Lower lobe of right lung (tissue), 2 donors: ENCODE data around the gene MRC1. TPM values are rescaled to one million over a fixed set of nuclear protein-coding genes. Genes with fewer than 3 reads are reported as not detected.

ENCODE experiments used
- ATAC-seq, 2 donors: fragments of 200-7000 bp; cut with Tn5 transposase; one replicate each; pipeline ENCODE4 v1.9.1; 2020 to 2022; ENCODE audit warnings: mild to moderate bottlenecking in 2 of 2, moderate library complexity in 2 of 2
- DNase-seq: peaks from one replicate; pipeline ENCODE4 v3.0.0-alpha.2; 2020
- H3K27ac ChIP-seq: fragments of 200-600 bp; one replicate; pipeline ENCODE4 v1.8.0; 2022
- H3K27me3 ChIP-seq: fragments of 200-600 bp; one replicate; pipeline ENCODE4 v1.8.0; 2022; ENCODE audit warnings: low read depth
- H3K36me3 ChIP-seq: fragments of 200-600 bp; one replicate; pipeline ENCODE4 v1.8.0; 2022; ENCODE audit warnings: mild to moderate bottlenecking
- H3K4me1 ChIP-seq: fragments of 200-600 bp; one replicate; pipeline ENCODE4 v1.8.0; 2022
- H3K4me3 ChIP-seq: fragments of 200-600 bp; one replicate; pipeline ENCODE4 v1.8.0; 2022; ENCODE audit warnings: mild to moderate bottlenecking
- H3K9me3 ChIP-seq: fragments of 200-600 bp; one replicate; pipeline ENCODE4 v1.8.0; 2022
- intact Hi-C: fragments of 100-400 bp; cut with DNase I; formaldehyde crosslinking; loops from one replicate; pipeline ENCODE4 v1.11.0; 2022
- total RNA-seq: library from RNA; stranded (reverse); fragmentation: NEBNext Ultra II Directional; extraction: Animal tissue kit (Norgen Biotek cat#: 25700); gene quantifications from one replicate; pipeline ENCODE4 v1.2.1, GENCODE V29; 2021
- TF ChIP-seq, protein P1 (sequence below): fragments of 200-600 bp; IDR thresholded peaks from one replicate; pipeline ENCODE4 v1.8.0; 2022; ENCODE audit warnings: antibody characterized with exemption, mild to moderate bottlenecking
- donor health status: DM: no; HTN: yes; CAD: no; lungs with severe emphysema.

The MRC1 gene
- total RNA-seq, 1 donor from 2014 or later = 529 TPM

DNA sequence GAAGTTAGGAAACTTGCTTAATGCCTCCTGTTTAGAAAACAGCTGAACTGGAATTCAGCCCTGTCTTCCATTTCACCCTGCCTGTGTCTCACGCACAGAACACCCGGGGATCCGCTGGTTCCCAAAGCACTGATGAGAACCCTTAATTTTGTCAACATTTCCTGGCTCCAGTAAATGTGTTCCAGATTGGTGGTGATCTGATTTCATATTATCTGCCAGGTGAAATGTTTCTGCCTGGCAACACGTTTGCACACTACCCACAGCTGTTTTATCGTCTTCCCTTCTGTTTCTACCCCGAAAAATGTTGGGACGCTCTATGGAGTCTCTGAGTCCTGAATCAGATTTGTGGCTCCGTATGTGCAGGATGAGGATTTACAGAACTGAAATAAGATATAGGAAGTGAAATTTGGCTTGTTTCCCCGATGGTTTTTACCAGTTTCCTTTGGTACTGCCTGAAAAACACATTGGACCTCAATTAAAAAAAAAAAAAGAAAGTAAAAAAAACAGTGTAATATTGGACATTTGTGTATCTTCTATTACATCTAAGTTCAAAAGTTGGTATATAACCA is 29.0 kb downstream of the MRC1 start:
- H3K9me3 ChIP-seq = no peaks in the 10 kb centered on the region
- ATAC-seq (peak; percentile 11 to 56), DNase-seq (no peak)
- no peak overlapping the region for H3K27ac ChIP-seq
- intact Hi-C loops = no loop called here
- no peak overlapping the region for H3K4me3 ChIP-seq
- H3K36me3 ChIP-seq = no peaks in the 10 kb centered on the region
- TF ChIP-seq, protein P1, sequence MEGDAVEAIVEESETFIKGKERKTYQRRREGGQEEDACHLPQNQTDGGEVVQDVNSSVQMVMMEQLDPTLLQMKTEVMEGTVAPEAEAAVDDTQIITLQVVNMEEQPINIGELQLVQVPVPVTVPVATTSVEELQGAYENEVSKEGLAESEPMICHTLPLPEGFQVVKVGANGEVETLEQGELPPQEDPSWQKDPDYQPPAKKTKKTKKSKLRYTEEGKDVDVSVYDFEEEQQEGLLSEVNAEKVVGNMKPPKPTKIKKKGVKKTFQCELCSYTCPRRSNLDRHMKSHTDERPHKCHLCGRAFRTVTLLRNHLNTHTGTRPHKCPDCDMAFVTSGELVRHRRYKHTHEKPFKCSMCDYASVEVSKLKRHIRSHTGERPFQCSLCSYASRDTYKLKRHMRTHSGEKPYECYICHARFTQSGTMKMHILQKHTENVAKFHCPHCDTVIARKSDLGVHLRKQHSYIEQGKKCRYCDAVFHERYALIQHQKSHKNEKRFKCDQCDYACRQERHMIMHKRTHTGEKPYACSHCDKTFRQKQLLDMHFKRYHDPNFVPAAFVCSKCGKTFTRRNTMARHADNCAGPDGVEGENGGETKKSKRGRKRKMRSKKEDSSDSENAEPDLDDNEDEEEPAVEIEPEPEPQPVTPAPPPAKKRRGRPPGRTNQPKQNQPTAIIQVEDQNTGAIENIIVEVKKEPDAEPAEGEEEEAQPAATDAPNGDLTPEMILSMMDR = no peak
- H3K4me1 ChIP-seq = peaks cover 21% of the 10 kb centered on the region
- no peaks in the 10 kb centered on the region for H3K27me3 ChIP-seq

DNA sequence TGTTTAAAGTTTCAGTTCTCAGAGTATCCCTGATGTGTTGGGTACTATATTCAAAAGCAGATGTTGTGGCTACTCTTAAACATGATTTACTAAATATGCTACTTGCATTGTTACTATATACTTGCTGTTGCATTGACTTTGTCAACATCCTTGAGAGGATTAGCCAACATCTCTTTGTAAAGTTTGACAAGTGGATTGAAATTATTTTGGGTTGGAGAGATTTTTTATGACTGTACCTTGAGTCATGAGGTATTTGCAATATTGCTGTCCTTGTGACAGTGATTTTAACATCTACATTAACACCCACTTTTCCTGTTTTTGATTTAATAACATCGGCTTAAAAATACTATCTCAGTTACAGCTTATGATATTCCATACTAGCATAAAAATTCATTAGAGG is 31.9 kb downstream of the MRC1 start:
- Histone ChIP-seq H3K27ac (no peak overlapping the region), H3K27me3 (no peaks in the 10 kb centered on the region), H3K36me3 (no peaks in the 10 kb centered on the region), H3K4me1 (peaks cover 19% of the 10 kb centered on the region), H3K4me3 (no peak overlapping the region), H3K9me3 (no peaks in the 10 kb centered on the region)
- intact Hi-C loops = no loop called here
- DNase-seq = no peak
- TF ChIP-seq, protein P1 = no peak
- no peak for ATAC-seq

DNA sequence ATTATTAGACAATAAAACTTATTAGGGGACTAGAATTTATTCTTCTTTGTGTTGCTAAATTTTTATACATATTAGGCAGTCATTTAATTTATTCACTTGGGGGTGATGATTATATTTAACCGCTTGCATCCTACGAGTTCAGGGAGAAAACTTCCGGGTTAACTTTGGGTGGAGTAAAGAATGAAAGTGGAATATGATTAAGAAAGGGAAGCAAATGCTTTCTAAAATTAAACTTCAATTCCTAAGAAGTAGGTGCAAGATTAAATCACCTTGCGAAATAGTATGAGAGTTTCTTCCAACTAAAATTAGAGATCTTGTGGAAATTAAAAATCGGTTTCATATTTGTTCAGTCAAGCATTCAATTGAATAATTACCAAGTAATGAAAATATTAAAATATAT is 33.5 kb downstream of the MRC1 start:
- Histone ChIP-seq H3K4me1 (peaks cover 3% of the 10 kb centered on the region), H3K27ac (no peak overlapping the region), H3K27me3 (no peaks in the 10 kb centered on the region), H3K36me3 (no peaks in the 10 kb centered on the region), H3K4me3 (no peak overlapping the region), H3K9me3 (no peaks in the 10 kb centered on the region)
- DNase-seq (no peak), ATAC-seq (no peak)
- intact Hi-C loops = no loop called here
- TF ChIP-seq, protein P1 = no peak

DNA sequence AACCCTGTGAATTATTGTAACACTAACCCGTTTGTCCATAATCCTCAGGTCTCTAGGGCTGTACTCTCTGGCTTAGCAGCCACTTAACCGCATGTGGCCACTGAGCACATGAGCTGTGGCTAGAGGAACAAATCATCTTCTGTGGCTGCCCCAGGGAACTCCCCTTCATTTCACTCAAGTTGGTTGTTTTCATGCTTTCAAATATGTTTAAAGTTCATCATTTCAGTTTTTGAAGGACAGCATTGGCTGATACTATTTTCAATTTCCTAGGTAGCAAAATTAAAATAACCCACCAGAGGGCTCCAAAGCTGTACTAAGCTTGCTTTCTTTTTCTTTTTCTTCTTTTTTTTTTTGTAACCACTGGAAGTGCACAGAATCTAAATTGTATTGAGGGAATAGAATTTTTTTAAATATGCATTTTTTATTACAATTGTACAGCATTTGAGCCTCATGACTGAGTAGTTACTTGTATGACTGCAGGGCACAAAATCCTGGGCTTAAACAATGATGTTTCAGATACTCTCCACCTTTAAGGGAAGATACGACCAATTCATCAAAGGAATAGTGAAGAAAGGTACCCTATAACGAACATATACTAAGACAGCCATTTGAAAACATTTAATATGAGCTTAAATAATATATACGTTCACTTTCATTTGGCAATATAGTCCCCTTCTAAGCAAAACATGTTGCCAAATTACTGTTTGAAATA is 38.6 kb downstream of the MRC1 start:
- TF ChIP-seq, protein P1 = peak; percentile 40

DNA sequence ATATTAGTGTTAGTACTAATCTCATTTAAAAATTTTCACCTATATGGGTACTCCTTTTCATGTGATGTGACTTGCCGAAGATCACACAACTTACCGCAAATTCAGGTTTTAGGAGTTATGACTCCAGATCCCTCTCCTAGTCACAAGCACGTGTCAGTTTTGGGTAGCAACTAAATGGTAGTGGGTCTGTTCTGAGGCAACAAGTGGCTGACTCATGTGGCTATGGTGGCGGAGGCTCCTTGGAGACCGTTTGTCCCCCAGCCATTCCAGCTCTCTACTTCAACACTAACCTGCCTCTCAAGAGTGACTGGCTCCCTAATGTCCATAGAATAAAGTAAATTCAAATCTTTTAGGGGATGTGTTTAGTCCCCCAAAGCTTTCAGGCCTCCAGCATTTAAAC is 39.5 kb downstream of the MRC1 start:
- TF ChIP-seq, protein P1 = no peak
- Histone ChIP-seq H3K36me3 (no peaks in the 10 kb centered on the region), H3K27ac (no peak overlapping the region), H3K4me1 (no peaks in the 10 kb centered on the region), H3K4me3 (no peak overlapping the region), H3K9me3 (no peaks in the 10 kb centered on the region), H3K27me3 (no peaks in the 10 kb centered on the region)
- no peak for DNase-seq
- no peak for ATAC-seq
- intact Hi-C loops = no loop called here

More for the DNA sequence above, 38.6 kb downstream of the MRC1 start:
- no peaks in the 10 kb centered on the region for H3K36me3 ChIP-seq
- no peaks in the 10 kb centered on the region for H3K27me3 ChIP-seq
- ATAC-seq (peak in 1 of 2 donors; percentile 37), DNase-seq (no peak)
- no peaks in the 10 kb centered on the region for H3K4me1 ChIP-seq
- no peak overlapping the region for H3K27ac ChIP-seq
- intact Hi-C loops = no loop called here
- H3K4me3 ChIP-seq = no peak overlapping the region
- no peaks in the 10 kb centered on the region for H3K9me3 ChIP-seq
